Islet of Langerhans (tissue), 1 donor: ENCODE data around the gene APOBEC3C.
"Not testable (repeated sequence)": the region's sequence is repeated elsewhere in the genome, so short reads cannot be mapped to it uniquely, and the experiment has no call there.

Source experiments
- FAIRE-seq: peaks from one replicate; lab custom pipeline; 2011; peaks lifted over from hg19 to GRCh38; lab: Jason Lieb, UNC

APOBEC3C gene

DNA sequence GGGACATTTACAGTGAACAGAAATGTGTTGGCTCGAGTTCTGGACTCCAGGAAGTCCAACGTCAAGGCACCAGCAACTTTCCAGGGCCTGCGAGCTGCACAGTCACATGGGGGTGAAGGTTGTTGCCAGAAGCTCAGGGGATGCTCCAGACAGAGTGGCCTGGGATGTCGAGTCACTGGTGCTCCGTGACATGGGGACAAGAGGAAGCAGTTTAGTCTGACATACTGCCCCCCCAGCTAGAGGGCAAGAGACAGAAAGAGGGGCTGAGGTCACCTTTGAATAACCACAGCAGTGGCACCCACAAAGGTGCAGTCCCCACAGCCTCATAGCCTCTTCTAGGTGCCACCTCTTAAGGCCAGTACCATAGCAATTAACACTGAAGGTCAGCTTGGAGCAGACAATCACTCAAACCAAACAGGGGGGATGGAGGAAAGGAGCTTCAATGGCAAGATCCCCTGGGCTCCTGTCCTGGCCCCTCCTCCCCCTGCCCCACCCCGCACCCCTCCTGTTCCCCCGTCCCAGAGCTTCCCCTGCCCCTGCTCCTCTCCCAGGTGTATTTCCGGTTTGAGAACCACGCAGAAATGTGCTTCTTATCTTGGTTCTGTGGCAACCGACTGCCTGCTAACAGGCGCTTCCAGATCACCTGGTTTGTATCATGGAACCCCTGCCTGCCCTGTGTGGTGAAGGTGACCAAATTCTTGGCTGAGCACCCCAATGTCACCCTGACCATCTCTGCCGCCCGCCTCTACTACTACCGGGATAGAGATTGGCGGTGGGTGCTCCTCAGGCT lies 10.7 kb downstream of the APOBEC3C start:
- FAIRE-seq = no peak

- FAIRE-seq = no peak
Observed at GRCh38 chr22:39026509-39027150, 12.6 kb downstream of the APOBEC3C start.

DNA sequence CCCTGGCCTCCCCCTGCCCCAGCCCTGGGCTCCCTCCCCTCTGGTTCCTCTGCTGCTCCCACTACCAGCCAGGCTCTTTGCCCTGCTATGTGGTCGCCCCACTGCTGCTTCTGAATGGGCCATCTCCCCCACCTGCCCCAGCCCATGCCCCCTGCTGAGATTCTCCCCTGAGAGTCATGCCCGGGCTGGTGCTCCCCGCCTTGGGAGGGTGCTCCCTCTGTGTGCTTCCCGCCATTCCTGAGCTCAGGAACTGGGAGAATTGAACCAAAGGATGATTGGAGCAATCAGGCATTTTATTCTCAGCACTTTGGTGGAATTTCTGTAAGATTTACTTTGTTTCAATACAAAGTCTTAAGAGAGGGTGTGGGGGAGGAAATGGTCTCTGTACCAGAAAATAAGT lies 13.7 kb downstream of the APOBEC3C start:
- FAIRE-seq = no peak

- FAIRE-seq = no peak
Observed at GRCh38 chr22:39028281-39028680, 14.2 kb downstream of the APOBEC3C start.

GRCh38 chr22:39029227-39029626 lies 15.2 kb downstream of the APOBEC3C start:
- no peak for FAIRE-seq

GRCh38 chr22:39030705-39031104 lies 16.6 kb downstream of the APOBEC3C start:
- FAIRE-seq = no peak

GRCh38 chr22:39031434-39032295 lies 17.6 kb downstream of the APOBEC3C start:
- not testable (repeated sequence) for FAIRE-seq

GRCh38 chr22:39037071-39037470 lies 23.0 kb downstream of the APOBEC3C start:
- FAIRE-seq = not testable (repeated sequence)

- no peak for FAIRE-seq
Observed at GRCh38 chr22:39039306-39040126, 25.5 kb downstream of the APOBEC3C start.

GRCh38 chr22:39040155-39040537 lies 26.1 kb downstream of the APOBEC3C start:
- FAIRE-seq = not testable (repeated sequence)

GRCh38 chr22:39040538-39041296 lies 26.7 kb downstream of the APOBEC3C start, which contains the start of gene APOBEC3F:
Gene APOBEC3F (plus strand): TSS chr22:39040864. CDS start chr22:39040961, 97 bp downstream.
- FAIRE-seq = not testable (repeated sequence)

DNA sequence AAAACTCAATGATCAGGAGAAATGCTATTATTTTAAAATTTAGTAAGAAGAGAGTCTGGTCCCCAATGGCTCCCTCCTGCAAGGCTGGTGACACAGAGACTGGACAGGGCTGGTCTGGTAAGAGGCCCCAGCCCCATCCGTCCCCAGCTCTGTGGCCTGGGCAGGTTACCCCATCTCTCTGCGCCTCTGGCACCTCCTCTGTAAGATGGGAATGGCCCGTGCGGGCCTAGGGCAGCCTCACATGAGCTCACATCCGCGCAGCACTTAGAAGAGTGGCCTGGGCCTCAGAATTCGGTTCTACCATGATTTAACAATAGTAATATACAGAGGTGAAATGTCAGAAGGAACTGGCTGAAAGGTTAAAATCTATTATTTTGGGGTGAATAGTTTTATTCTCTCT lies 27.9 kb downstream of the APOBEC3C start:
- FAIRE-seq = no peak

- FAIRE-seq = not testable (repeated sequence)
Observed at GRCh38 chr22:39043063-39043462, 29.0 kb downstream of the APOBEC3C start.

DNA sequence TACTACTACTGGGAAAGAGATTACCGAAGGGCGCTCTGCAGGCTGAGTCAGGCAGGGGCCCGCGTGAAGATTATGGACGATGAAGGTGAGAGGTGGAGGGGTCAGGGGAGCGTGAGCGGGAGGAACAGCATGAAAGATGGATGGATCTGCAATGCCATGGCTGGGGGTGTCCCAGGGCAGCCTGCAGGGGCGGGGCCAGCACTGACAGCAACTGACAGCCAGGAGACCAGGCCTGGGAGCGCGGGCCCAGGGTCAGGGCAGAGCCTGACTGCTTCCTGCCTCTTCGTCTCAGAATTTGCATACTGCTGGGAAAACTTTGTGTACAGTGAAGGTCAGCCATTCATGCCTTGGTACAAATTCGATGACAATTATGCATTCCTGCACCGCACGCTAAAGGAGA lies 31.1 kb downstream of the APOBEC3C start:
- not testable (repeated sequence) for FAIRE-seq

GRCh38 chr22:39049486-39049885 lies 35.4 kb downstream of the APOBEC3C start:
- FAIRE-seq = not testable (repeated sequence)

DNA sequence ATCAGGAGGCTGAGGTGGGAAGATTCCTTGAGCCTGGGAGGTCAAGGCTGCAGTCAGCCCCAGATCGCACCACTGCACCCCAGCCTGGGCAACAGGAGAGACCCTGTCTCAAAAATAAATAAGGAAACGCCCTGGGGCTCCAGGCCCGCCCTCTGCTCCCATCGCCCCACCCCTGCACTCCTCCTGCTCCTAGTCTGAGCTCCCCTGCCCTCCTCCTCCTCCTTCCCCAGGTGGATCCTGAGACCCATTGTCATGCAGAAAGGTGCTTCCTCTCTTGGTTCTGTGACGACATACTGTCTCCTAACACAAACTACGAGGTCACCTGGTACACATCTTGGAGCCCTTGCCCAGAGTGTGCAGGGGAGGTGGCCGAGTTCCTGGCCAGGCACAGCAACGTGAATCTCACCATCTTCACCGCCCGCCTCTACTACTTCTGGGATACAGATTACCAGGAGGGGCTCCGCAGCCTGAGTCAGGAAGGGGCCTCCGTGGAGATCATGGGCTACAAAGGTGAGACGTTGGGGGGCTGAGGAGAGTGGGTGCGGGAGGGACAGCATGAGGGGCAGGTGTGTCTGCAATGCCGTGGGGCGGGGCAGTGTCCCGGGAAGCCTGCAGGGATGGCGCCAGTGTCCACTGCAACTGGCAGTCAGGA lies 37.9 kb downstream of the APOBEC3C start:
- not testable (repeated sequence) for FAIRE-seq

- no peak for FAIRE-seq
Observed at GRCh38 chr22:39055658-39056057, 41.6 kb downstream of the APOBEC3C start.

GRCh38 chr22:39061290-39061689 lies 47.2 kb downstream of the APOBEC3C start:
- not testable (repeated sequence) for FAIRE-seq

DNA sequence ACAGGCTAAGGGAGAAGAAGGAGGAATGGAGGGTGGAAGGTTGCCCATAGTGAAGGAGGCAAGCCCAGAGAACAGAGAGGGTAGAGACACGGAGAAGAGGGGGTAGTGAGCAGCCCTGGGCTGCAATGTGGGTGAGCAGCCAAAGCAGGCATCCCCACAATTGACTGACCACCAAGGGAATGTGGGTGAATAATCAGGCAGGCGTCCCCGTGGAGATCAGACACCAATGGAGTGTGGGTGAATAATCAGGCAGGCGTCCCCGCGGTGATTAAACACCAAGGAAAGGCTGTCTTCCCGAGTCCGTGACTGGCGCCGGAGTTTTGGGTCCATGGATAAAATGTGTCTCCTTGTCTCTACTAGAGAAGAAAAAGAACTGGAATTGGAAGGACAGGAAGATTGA lies 47.9 kb downstream of the APOBEC3C start:
- not testable (repeated sequence) for FAIRE-seq

DNA sequence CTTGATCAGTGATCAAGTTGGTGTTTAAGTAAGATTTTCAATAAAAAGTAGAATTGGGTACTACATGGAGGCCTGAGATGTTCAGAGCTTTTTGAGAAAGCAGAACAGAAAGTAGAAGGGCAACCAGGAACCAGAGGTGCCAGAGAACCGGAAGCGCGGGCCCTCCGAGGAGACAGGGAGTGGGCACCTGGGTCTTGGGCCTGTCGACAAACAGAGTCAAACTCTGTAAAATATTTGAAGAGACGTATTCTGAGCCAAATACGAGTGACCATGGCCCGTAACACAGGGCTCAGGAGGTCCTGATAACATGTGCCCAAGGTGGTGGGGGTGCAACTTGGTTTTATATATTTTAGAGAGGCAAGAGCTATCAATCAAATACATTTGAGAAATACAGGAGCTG lies 49.8 kb downstream of the APOBEC3C start:
- FAIRE-seq = not testable (repeated sequence)
